GM23338 (cell line): ENCODE results near the gene LACRT. TPM values are rescaled to one million over a fixed set of nuclear protein-coding genes. Genes with fewer than 3 reads are reported as not detected.

Experiments used
- ATAC-seq: fragments of 200-7000 bp; cut with Tn5 transposase; 3 replicates; pipeline ENCODE4 v1.9.1; 2020
- DNase-seq: peaks from one replicate; pipeline ENCODE4 v3.0.0-alpha.2; 2015; ENCODE audit warnings: low spot score
- H2AFZ ChIP-seq: fragments of 200-600 bp; sonication (generic); 2 replicates; pipeline ENCODE4 v1.8.0; 2016; ENCODE audit warnings: antibody characterized with exemption, mild to moderate bottlenecking, moderate library complexity
- H3F3A ChIP-seq: fragments of 200-600 bp; sonication (generic); replicated peaks from 2 replicates; pipeline ENCODE4 v1.8.0; 2017; ENCODE audit warnings: antibody characterized with exemption, mixed run types, low read depth
- H3K27ac ChIP-seq: fragments of 200-600 bp; sonication (generic); 2 replicates; pipeline ENCODE4 v1.6.1; 2016; ENCODE audit warnings: low read depth
- H3K27me3 ChIP-seq: fragments of 200-600 bp; sonication (generic); 2 replicates; pipeline ENCODE4 v1.8.0; 2016; ENCODE audit warnings: mild to moderate bottlenecking, mixed run types, moderate library complexity; ENCODE audit not compliant: insufficient read depth
- H3K36me3 ChIP-seq: fragments of 200-600 bp; sonication (generic); 2 replicates; pipeline ENCODE4 v1.8.0; 2016; ENCODE audit warnings: mild to moderate bottlenecking; ENCODE audit not compliant: insufficient read depth
- H3K4me1 ChIP-seq: fragments of 200-600 bp; sonication (generic); 2 replicates; pipeline ENCODE4 v1.8.0; 2016; ENCODE audit warnings: mild to moderate bottlenecking, moderate library complexity; ENCODE audit not compliant: insufficient read depth
- H3K4me2 ChIP-seq: fragments of 200-600 bp; sonication (generic); 2 replicates; pipeline ENCODE4 v1.7.1; 2017; ENCODE audit warnings: mixed run types
- H3K4me3 ChIP-seq: fragments of 200-600 bp; sonication (generic); 2 replicates; pipeline ENCODE4 v1.6.1; 2016; ENCODE audit warnings: mixed run types
- H3K79me2 ChIP-seq: fragments of 200-600 bp; sonication (generic); replicated peaks from 2 replicates; pipeline ENCODE4 v1.8.0; 2017; ENCODE audit warnings: mild to moderate bottlenecking; ENCODE audit not compliant: insufficient read depth
- H3K9me2 ChIP-seq: fragments of 200-600 bp; sonication (generic); 2 replicates; pipeline ENCODE4 v1.8.0; 2017; ENCODE audit not compliant: insufficient read depth
- H4K20me1 ChIP-seq: fragments of 200-600 bp; sonication (generic); replicated peaks from 2 replicates; pipeline ENCODE4 v1.8.0; 2017; ENCODE audit warnings: mild to moderate bottlenecking; ENCODE audit not compliant: insufficient read depth
- H3K27ac Mint-ChIP-seq: 2 replicates; pipeline ENCODE4 v1.8.0; 2020; ENCODE audit warnings: inconsistent platforms, mild to moderate bottlenecking, moderate library complexity, mixed read lengths
- H3K27me3 Mint-ChIP-seq: 3 replicates; pipeline ENCODE4 v1.8.0; 2022; ENCODE audit warnings: low read depth, mild to moderate bottlenecking, moderate library complexity, mixed read lengths, inconsistent platforms; ENCODE audit not compliant: insufficient read depth, poor library complexity
- H3K36me3 Mint-ChIP-seq: 3 replicates; pipeline ENCODE4 v1.8.0; 2021; ENCODE audit warnings: low read depth, mild to moderate bottlenecking, inconsistent platforms, moderate library complexity, mixed read lengths
- H3K4me1 Mint-ChIP-seq: 3 replicates; pipeline ENCODE4 v1.8.0; 2020; ENCODE audit warnings: mild to moderate bottlenecking, inconsistent platforms, mixed read lengths
- H3K4me3 Mint-ChIP-seq: 3 replicates; pipeline ENCODE4 v1.8.0; 2021; ENCODE audit warnings: moderate library complexity, mild to moderate bottlenecking, inconsistent platforms, mixed read lengths
- H3K9me3 Mint-ChIP-seq: 3 replicates; pipeline ENCODE4 v1.8.0; 2020; ENCODE audit warnings: moderate library complexity, mild to moderate bottlenecking, inconsistent platforms, mixed read lengths
- ETS1 ChIP-seq: IDR thresholded peaks from 2 replicates; pipeline ENCODE4 v1.6.1; 2016; ENCODE audit warnings: antibody characterized with exemption
- EZH2phosphoT487 ChIP-seq: fragments of 200-600 bp; sonication (generic); IDR thresholded peaks from one replicate; pipeline ENCODE4 v1.8.1; 2018; ENCODE audit warnings: antibody characterized with exemption; ENCODE audit not compliant: unreplicated experiment
- JUNB ChIP-seq: IDR thresholded peaks from one replicate; pipeline ENCODE4 v1.6.1; 2016; ENCODE audit warnings: antibody characterized with exemption; ENCODE audit not compliant: unreplicated experiment
- NANOG ChIP-seq: IDR thresholded peaks from 2 replicates; pipeline ENCODE4 v1.6.1; 2016; ENCODE audit warnings: antibody characterized with exemption, borderline replicate concordance
- POLR2AphosphoS5 ChIP-seq: IDR thresholded peaks from 2 replicates; pipeline ENCODE4 v1.6.1; 2016; ENCODE audit warnings: antibody characterized with exemption, low read depth
- STAT1 ChIP-seq: IDR thresholded peaks from one replicate; pipeline ENCODE4 v1.6.1; 2016; ENCODE audit warnings: antibody characterized with exemption; ENCODE audit not compliant: unreplicated experiment
- ZNF114 ChIP-seq: fragments of 250-450 bp; sonication (Bioruptor Pico); IDR thresholded peaks from 2 replicates; pipeline ENCODE4 v1.5.0; 2020; ENCODE audit warnings: mild to moderate bottlenecking, moderate library complexity
- polyA plus RNA-seq: library from polyadenylated mRNA; unstranded; fragments of >200 nt; fragmentation: Nextera tagmentation; extraction: Ambion mirVana; gene quantifications from 2 replicates; pipeline ENCODE4 v1.2.1, GENCODE V29; 2016
- total RNA-seq: library from RNA; depleted of rRNA; stranded (reverse); fragments of >200 nt; shearing (Covaris generic); gene quantifications from 2 replicates; pipeline ENCODE4 v1.2.3, GENCODE V29; 2014
- TF ChIP-seq, protein P1 (sequence below), 2 experiments: fragments of 200-600 bp in 1 of 2; sonication (generic) in 1 of 2; conservative IDR thresholded peaks; 2 replicates each; pipeline versions ENCODE4 v1.5.1 to v1.6.1; 2016 to 2017; ENCODE audit warnings: antibody characterized with exemption in 2 of 2, low read depth in 2 of 2, mild to moderate bottlenecking in 2 of 2, moderate library complexity in 1 of 2

LACRT gene
- total and polyA plus RNA-seq, 2 experiments from 2014 or later: not detected

GRCh38 chr12:54603872-54604271 lies 30.8 kb downstream of the LACRT start:
- no peaks in the 10 kb centered on the region for H3K9me3 Mint-ChIP-seq
- Histone ChIP-seq H3K79me2 (no peaks in the 10 kb centered on the region), H4K20me1 (no peaks in the 10 kb centered on the region), H3K9me2 (no peaks in the 10 kb centered on the region), H3K36me3 (no peaks in the 10 kb centered on the region), H3K4me2 (no peak overlapping the region), H3K27me3 (0 out of 2 replicates have a peak, but pooled peaks cover under 1% of the 10 kb centered on the region), H3K4me3 (no peak overlapping the region), H3F3A (no peaks in the 10 kb centered on the region), H2AFZ (peak overlapping the region; percentile 1; the same call in 1 of the 2 replicates), H3K4me1 (no peaks in the 10 kb centered on the region; the same call in 1 of the 2 replicates), H3K27ac (no peak overlapping the region)
- DNase-seq (no peak), ATAC-seq (no peak)
- no peak overlapping the region for H3K27ac Mint-ChIP-seq
- H3K4me1 Mint-ChIP-seq: peaks cover 6% of the 10 kb centered on the region; the same call in 2 of the 3 replicates
- H3K36me3 Mint-ChIP-seq: no peaks in the 10 kb centered on the region
- TF ChIP-seq ZNF114 (CRISPR knock-in tag): no peak
- TF ChIP-seq JUNB: no peak
- TF ChIP-seq, protein P1, sequence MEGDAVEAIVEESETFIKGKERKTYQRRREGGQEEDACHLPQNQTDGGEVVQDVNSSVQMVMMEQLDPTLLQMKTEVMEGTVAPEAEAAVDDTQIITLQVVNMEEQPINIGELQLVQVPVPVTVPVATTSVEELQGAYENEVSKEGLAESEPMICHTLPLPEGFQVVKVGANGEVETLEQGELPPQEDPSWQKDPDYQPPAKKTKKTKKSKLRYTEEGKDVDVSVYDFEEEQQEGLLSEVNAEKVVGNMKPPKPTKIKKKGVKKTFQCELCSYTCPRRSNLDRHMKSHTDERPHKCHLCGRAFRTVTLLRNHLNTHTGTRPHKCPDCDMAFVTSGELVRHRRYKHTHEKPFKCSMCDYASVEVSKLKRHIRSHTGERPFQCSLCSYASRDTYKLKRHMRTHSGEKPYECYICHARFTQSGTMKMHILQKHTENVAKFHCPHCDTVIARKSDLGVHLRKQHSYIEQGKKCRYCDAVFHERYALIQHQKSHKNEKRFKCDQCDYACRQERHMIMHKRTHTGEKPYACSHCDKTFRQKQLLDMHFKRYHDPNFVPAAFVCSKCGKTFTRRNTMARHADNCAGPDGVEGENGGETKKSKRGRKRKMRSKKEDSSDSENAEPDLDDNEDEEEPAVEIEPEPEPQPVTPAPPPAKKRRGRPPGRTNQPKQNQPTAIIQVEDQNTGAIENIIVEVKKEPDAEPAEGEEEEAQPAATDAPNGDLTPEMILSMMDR (conservative IDR thresholded peaks at IDR 0.05; ENCODE audit: low read depth in 2 of 2): no peak
- TF ChIP-seq STAT1: no peak
- TF ChIP-seq ETS1: no peak
- TF ChIP-seq POLR2AphosphoS5: no peak
- no peak for TF ChIP-seq NANOG
- TF ChIP-seq EZH2phosphoT487: no peak
- H3K27me3 Mint-ChIP-seq: peaks cover 3% of the 10 kb centered on the region
- H3K4me3 Mint-ChIP-seq: no peak overlapping the region

DNA sequence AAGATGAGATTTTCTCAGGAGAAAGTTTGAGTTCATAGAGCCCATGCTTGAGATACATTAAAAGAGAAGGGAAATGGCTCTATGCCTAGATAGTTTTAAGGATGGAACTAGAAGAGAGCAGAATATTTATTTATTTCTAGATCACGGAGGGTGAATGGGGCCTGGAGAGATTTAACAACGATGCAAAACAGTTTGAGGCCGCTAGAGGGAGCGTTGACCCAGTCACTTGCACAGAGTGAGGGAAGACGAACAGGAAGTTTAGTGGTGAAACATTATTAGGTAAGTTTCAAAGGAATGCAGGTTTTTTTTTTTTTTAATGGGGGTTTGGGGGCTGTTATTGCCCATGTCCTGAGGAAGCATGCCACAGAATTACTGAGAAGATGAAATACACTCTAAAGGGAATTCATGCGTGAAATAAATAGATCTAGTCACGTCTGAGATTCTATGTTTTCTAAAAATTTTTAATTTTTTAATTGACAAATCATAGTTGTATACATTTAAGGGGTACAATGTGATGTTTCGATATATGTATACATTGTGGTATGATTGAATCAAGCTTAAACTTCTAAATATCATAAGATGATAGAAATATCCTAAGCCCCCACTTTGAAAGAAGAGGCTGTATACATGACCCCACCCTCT lies 31.4 kb downstream of the LACRT start:
- H4K20me1 ChIP-seq: no peaks in the 10 kb centered on the region
- no peak overlapping the region for H3K4me3 ChIP-seq
- H3F3A ChIP-seq: no peaks in the 10 kb centered on the region
- H3K4me2 ChIP-seq: no peak overlapping the region
- peak; percentile 85 for DNase-seq
- H3K27ac ChIP-seq: no peak overlapping the region
- H3K27me3 Mint-ChIP-seq: peaks cover 5% of the 10 kb centered on the region
- no peak overlapping the region for H3K4me3 Mint-ChIP-seq
- H3K79me2 ChIP-seq: no peaks in the 10 kb centered on the region
- H3K36me3 ChIP-seq: no peaks in the 10 kb centered on the region
- no peak overlapping the region for H2AFZ ChIP-seq
- H3K9me2 ChIP-seq: no peaks in the 10 kb centered on the region
- H3K36me3 Mint-ChIP-seq: no peaks in the 10 kb centered on the region
- H3K27ac Mint-ChIP-seq: no peak overlapping the region
- peaks cover 2% of the 10 kb centered on the region; the same call in 2 of the 3 replicates for H3K4me1 Mint-ChIP-seq
- TF ChIP-seq, protein P1 (conservative IDR thresholded peaks at IDR 0.05; ENCODE audit: low read depth in 2 of 2): peak; percentile 86 to 93
- TF ChIP-seq JUNB: no peak
- no peaks in the 10 kb centered on the region for H3K9me3 Mint-ChIP-seq
- no peaks in the 10 kb centered on the region for H3K27me3 ChIP-seq
- H3K4me1 ChIP-seq: no peaks in the 10 kb centered on the region; the same call in 1 of the 2 replicates
- peak; percentile 93 for ATAC-seq
